GM23338 (cell line): ENCODE data around the gene SERGEF. TPM values are rescaled to one million over a fixed set of nuclear protein-coding genes. Genes with fewer than 3 reads are reported as not detected.
"Not testable (repeated sequence)": the region's sequence is repeated elsewhere in the genome, so short reads cannot be mapped to it uniquely, and the experiment has no call there.

Source experiments
- ATAC-seq: fragments of 200-7000 bp; cut with Tn5 transposase; 3 replicates; pipeline ENCODE4 v1.9.1; 2020
- DNase-seq: peaks from one replicate; pipeline ENCODE4 v3.0.0-alpha.2; 2015; ENCODE audit warnings: low spot score
- H2AFZ ChIP-seq: fragments of 200-600 bp; sonication (generic); 2 replicates; pipeline ENCODE4 v1.8.0; 2016; ENCODE audit warnings: antibody characterized with exemption, mild to moderate bottlenecking, moderate library complexity
- H3F3A ChIP-seq: fragments of 200-600 bp; sonication (generic); replicated peaks from 2 replicates; pipeline ENCODE4 v1.8.0; 2017; ENCODE audit warnings: antibody characterized with exemption, mixed run types, low read depth
- H3K27ac ChIP-seq: fragments of 200-600 bp; sonication (generic); 2 replicates; pipeline ENCODE4 v1.6.1; 2016; ENCODE audit warnings: low read depth
- H3K27me3 ChIP-seq: fragments of 200-600 bp; sonication (generic); 2 replicates; pipeline ENCODE4 v1.8.0; 2016; ENCODE audit warnings: mild to moderate bottlenecking, mixed run types, moderate library complexity; ENCODE audit not compliant: insufficient read depth
- H3K36me3 ChIP-seq: fragments of 200-600 bp; sonication (generic); 2 replicates; pipeline ENCODE4 v1.8.0; 2016; ENCODE audit warnings: mild to moderate bottlenecking; ENCODE audit not compliant: insufficient read depth
- H3K4me1 ChIP-seq: fragments of 200-600 bp; sonication (generic); 2 replicates; pipeline ENCODE4 v1.8.0; 2016; ENCODE audit warnings: mild to moderate bottlenecking, moderate library complexity; ENCODE audit not compliant: insufficient read depth
- H3K4me2 ChIP-seq: fragments of 200-600 bp; sonication (generic); 2 replicates; pipeline ENCODE4 v1.7.1; 2017; ENCODE audit warnings: mixed run types
- H3K4me3 ChIP-seq: fragments of 200-600 bp; sonication (generic); 2 replicates; pipeline ENCODE4 v1.6.1; 2016; ENCODE audit warnings: mixed run types
- H3K79me2 ChIP-seq: fragments of 200-600 bp; sonication (generic); replicated peaks from 2 replicates; pipeline ENCODE4 v1.8.0; 2017; ENCODE audit warnings: mild to moderate bottlenecking; ENCODE audit not compliant: insufficient read depth
- H3K9me2 ChIP-seq: fragments of 200-600 bp; sonication (generic); 2 replicates; pipeline ENCODE4 v1.8.0; 2017; ENCODE audit not compliant: insufficient read depth
- H4K20me1 ChIP-seq: fragments of 200-600 bp; sonication (generic); replicated peaks from 2 replicates; pipeline ENCODE4 v1.8.0; 2017; ENCODE audit warnings: mild to moderate bottlenecking; ENCODE audit not compliant: insufficient read depth
- H3K27ac Mint-ChIP-seq: 2 replicates; pipeline ENCODE4 v1.8.0; 2020; ENCODE audit warnings: inconsistent platforms, mild to moderate bottlenecking, moderate library complexity, mixed read lengths
- H3K27me3 Mint-ChIP-seq: 3 replicates; pipeline ENCODE4 v1.8.0; 2022; ENCODE audit warnings: low read depth, mild to moderate bottlenecking, moderate library complexity, mixed read lengths, inconsistent platforms; ENCODE audit not compliant: insufficient read depth, poor library complexity
- H3K36me3 Mint-ChIP-seq: 3 replicates; pipeline ENCODE4 v1.8.0; 2021; ENCODE audit warnings: low read depth, mild to moderate bottlenecking, inconsistent platforms, moderate library complexity, mixed read lengths
- H3K4me1 Mint-ChIP-seq: 3 replicates; pipeline ENCODE4 v1.8.0; 2020; ENCODE audit warnings: mild to moderate bottlenecking, inconsistent platforms, mixed read lengths
- H3K4me3 Mint-ChIP-seq: 3 replicates; pipeline ENCODE4 v1.8.0; 2021; ENCODE audit warnings: moderate library complexity, mild to moderate bottlenecking, inconsistent platforms, mixed read lengths
- H3K9me3 Mint-ChIP-seq: 3 replicates; pipeline ENCODE4 v1.8.0; 2020; ENCODE audit warnings: moderate library complexity, mild to moderate bottlenecking, inconsistent platforms, mixed read lengths
- EZH2phosphoT487 ChIP-seq: fragments of 200-600 bp; sonication (generic); IDR thresholded peaks from one replicate; pipeline ENCODE4 v1.8.1; 2018; ENCODE audit warnings: antibody characterized with exemption; ENCODE audit not compliant: unreplicated experiment
- POLR2AphosphoS5 ChIP-seq: IDR thresholded peaks from 2 replicates; pipeline ENCODE4 v1.6.1; 2016; ENCODE audit warnings: antibody characterized with exemption, low read depth
- STAT1 ChIP-seq: IDR thresholded peaks from one replicate; pipeline ENCODE4 v1.6.1; 2016; ENCODE audit warnings: antibody characterized with exemption; ENCODE audit not compliant: unreplicated experiment
- polyA plus RNA-seq: library from polyadenylated mRNA; unstranded; fragments of >200 nt; fragmentation: Nextera tagmentation; extraction: Ambion mirVana; gene quantifications from 2 replicates; pipeline ENCODE4 v1.2.1, GENCODE V29; 2016
- total RNA-seq: library from RNA; depleted of rRNA; stranded (reverse); fragments of >200 nt; shearing (Covaris generic); gene quantifications from 2 replicates; pipeline ENCODE4 v1.2.3, GENCODE V29; 2014
- TF ChIP-seq, protein P1 (sequence below): fragments of 250-450 bp; sonication (Bioruptor Pico); IDR thresholded peaks from 2 replicates; pipeline ENCODE4 v1.5.0; 2020; ENCODE audit warnings: mild to moderate bottlenecking, moderate library complexity
- TF ChIP-seq, protein P2 (sequence below): IDR thresholded peaks from one replicate; pipeline ENCODE4 v1.6.1; 2018; ENCODE audit warnings: antibody characterized with exemption; ENCODE audit not compliant: unreplicated experiment

SERGEF gene
- total and polyA plus RNA-seq, 2 experiments from 2014 or later = 24.2 to 27.9 TPM

DNA sequence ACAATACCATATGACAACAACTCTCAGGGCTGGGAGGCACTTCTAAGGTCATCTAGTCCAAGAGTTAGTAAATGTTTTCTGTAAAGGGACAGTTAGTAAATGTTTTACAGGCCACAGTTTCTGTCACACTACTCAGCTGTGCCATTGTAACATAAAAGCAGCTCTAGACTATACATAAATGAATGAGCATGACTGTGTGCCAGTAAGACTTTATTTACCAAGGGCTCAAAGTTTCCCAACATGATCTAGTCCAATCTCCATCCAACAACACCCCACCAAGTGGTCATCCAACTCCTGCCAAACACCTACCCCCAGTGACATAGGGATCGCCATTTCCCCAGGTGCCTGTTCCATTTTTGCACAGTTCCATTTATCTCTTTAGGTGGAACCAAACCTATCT is 12.1 kb downstream of the SERGEF start:
- Mint-ChIP-seq H3K27me3 (no peaks in the 10 kb centered on the region), H3K9me3 (no peaks in the 10 kb centered on the region), H3K4me1 (no peaks in the 10 kb centered on the region), H3K36me3 (peaks cover 16% of the 10 kb centered on the region), H3K27ac (no peak overlapping the region), H3K4me3 (no peak overlapping the region)
- no peaks in the 10 kb centered on the region; the same call in 1 of the 2 replicates for H4K20me1 ChIP-seq
- H3K27ac ChIP-seq = no peak overlapping the region
- H3K27me3 ChIP-seq = no peaks in the 10 kb centered on the region
- no peaks in the 10 kb centered on the region for H3K4me1 ChIP-seq
- H2AFZ ChIP-seq = no peak overlapping the region
- no peaks in the 10 kb centered on the region for H3F3A ChIP-seq
- H3K79me2 ChIP-seq = no peaks in the 10 kb centered on the region
- H3K4me3 ChIP-seq = no peak overlapping the region
- H3K36me3 ChIP-seq = peaks cover 5% of the 10 kb centered on the region
- DNase-seq (no peak), ATAC-seq (no peak)
- no peak overlapping the region for H3K4me2 ChIP-seq
- TF ChIP-seq POLR2AphosphoS5 (no peak), STAT1 (no peak), EZH2phosphoT487 (no peak)
- TF ChIP-seq, protein P1, sequence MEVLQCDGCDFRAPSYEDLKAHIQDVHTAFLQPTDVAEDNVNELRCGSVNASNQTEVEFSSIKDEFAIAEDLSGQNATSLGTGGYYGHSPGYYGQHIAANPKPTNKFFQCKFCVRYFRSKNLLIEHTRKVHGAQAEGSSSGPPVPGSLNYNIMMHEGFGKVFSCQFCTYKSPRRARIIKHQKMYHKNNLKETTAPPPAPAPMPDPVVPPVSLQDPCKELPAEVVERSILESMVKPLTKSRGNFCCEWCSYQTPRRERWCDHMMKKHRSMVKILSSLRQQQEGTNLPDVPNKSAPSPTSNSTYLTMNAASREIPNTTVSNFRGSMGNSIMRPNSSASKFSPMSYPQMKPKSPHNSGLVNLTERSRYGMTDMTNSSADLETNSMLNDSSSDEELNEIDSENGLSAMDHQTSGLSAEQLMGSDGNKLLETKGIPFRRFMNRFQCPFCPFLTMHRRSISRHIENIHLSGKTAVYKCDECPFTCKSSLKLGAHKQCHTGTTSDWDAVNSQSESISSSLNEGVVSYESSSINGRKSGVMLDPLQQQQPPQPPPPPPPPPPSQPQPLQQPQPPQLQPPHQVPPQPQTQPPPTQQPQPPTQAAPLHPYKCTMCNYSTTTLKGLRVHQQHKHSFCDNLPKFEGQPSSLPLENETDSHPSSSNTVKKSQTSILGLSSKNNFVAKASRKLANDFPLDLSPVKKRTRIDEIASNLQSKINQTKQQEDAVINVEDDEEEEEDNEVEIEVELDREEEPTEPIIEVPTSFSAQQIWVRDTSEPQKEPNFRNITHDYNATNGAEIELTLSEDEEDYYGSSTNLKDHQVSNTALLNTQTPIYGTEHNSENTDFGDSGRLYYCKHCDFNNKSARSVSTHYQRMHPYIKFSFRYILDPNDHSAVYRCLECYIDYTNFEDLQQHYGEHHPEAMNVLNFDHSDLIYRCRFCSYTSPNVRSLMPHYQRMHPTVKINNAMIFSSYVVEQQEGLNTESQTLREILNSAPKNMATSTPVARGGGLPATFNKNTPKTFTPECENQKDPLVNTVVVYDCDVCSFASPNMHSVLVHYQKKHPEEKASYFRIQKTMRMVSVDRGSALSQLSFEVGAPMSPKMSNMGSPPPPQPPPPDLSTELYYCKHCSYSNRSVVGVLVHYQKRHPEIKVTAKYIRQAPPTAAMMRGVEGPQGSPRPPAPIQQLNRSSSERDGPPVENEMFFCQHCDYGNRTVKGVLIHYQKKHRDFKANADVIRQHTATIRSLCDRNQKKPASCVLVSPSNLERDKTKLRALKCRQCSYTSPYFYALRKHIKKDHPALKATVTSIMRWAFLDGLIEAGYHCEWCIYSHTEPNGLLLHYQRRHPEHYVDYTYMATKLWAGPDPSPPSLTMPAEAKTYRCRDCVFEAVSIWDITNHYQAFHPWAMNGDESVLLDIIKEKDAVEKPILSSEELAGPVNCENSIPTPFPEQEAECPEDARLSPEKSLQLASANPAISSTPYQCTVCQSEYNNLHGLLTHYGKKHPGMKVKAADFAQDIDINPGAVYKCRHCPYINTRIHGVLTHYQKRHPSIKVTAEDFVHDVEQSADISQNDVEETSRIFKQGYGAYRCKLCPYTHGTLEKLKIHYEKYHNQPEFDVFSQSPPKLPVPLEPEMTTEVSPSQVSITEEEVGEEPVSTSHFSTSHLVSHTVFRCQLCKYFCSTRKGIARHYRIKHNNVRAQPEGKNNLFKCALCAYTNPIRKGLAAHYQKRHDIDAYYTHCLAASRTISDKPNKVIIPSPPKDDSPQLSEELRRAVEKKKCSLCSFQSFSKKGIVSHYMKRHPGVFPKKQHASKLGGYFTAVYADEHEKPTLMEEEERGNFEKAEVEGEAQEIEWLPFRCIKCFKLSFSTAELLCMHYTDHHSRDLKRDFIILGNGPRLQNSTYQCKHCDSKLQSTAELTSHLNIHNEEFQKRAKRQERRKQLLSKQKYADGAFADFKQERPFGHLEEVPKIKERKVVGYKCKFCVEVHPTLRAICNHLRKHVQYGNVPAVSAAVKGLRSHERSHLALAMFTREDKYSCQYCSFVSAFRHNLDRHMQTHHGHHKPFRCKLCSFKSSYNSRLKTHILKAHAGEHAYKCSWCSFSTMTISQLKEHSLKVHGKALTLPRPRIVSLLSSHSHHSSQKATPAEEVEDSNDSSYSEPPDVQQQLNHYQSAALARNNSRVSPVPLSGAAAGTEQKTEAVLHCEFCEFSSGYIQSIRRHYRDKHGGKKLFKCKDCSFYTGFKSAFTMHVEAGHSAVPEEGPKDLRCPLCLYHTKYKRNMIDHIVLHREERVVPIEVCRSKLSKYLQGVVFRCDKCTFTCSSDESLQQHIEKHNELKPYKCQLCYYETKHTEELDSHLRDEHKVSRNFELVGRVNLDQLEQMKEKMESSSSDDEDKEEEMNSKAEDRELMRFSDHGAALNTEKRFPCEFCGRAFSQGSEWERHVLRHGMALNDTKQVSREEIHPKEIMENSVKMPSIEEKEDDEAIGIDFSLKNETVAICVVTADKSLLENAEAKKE (CRISPR knock-in tag) = no peak
- TF ChIP-seq, protein P2, sequence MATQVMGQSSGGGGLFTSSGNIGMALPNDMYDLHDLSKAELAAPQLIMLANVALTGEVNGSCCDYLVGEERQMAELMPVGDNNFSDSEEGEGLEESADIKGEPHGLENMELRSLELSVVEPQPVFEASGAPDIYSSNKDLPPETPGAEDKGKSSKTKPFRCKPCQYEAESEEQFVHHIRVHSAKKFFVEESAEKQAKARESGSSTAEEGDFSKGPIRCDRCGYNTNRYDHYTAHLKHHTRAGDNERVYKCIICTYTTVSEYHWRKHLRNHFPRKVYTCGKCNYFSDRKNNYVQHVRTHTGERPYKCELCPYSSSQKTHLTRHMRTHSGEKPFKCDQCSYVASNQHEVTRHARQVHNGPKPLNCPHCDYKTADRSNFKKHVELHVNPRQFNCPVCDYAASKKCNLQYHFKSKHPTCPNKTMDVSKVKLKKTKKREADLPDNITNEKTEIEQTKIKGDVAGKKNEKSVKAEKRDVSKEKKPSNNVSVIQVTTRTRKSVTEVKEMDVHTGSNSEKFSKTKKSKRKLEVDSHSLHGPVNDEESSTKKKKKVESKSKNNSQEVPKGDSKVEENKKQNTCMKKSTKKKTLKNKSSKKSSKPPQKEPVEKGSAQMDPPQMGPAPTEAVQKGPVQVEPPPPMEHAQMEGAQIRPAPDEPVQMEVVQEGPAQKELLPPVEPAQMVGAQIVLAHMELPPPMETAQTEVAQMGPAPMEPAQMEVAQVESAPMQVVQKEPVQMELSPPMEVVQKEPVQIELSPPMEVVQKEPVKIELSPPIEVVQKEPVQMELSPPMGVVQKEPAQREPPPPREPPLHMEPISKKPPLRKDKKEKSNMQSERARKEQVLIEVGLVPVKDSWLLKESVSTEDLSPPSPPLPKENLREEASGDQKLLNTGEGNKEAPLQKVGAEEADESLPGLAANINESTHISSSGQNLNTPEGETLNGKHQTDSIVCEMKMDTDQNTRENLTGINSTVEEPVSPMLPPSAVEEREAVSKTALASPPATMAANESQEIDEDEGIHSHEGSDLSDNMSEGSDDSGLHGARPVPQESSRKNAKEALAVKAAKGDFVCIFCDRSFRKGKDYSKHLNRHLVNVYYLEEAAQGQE = no peak
- H3K9me2 ChIP-seq = no peaks in the 10 kb centered on the region

DNA sequence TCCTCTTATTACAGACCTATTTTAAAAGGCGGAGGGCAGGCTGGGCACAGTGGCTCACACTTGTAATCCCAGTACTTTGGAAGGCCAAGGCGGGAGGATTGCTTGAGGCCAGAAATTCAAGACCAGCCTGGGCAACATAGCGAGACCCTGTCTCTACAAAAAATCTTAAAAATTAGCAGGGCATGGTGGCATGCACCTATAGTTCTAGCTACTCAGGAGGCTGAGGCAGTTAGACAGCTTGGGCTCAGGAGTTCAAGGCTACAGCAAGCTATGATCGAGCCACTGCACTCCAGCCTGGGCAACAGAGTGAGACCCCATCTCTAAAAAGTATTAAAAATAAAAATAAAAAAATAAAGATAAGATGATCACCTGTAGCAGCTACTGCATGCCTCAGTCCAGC is 12.7 kb downstream of the SERGEF start:
- peaks cover 16% of the 10 kb centered on the region for H3K36me3 Mint-ChIP-seq
- not testable (repeated sequence) for H3K36me3 ChIP-seq, H3K4me1 ChIP-seq, DNase-seq, H3K27ac ChIP-seq, H3K9me3 Mint-ChIP-seq, H3K79me2 ChIP-seq, H3K4me3 Mint-ChIP-seq, H3K4me2 ChIP-seq, H3K27me3 ChIP-seq, H4K20me1 ChIP-seq, H3K4me1 Mint-ChIP-seq, H3K9me2 ChIP-seq, H3K27ac Mint-ChIP-seq, H3F3A ChIP-seq, H3K27me3 Mint-ChIP-seq, ATAC-seq, H2AFZ ChIP-seq, H3K4me3 ChIP-seq
